Activated CD4-positive, CD25-positive, alpha-beta regulatory T cell treated with anti-CD3 and anti-CD28 coated beads, Interleukin-2, amount 50 U/mL, for 24 hours (primary cell): ENCODE results near the gene DLG2.
"Not testable (repeated sequence)": the region's sequence is repeated elsewhere in the genome, so short reads cannot be mapped to it uniquely, and the experiment has no call there.

Experiments
- ATAC-seq, 2 donors: fragments of 150-1000 bp; cut with Tn5 transposase; one replicate each; pipeline ENCODE4 v1.10.0; 2021; ENCODE audit warnings: mild to moderate bottlenecking in 1 of 2, moderate library complexity in 1 of 2

Gene DLG2

DNA sequence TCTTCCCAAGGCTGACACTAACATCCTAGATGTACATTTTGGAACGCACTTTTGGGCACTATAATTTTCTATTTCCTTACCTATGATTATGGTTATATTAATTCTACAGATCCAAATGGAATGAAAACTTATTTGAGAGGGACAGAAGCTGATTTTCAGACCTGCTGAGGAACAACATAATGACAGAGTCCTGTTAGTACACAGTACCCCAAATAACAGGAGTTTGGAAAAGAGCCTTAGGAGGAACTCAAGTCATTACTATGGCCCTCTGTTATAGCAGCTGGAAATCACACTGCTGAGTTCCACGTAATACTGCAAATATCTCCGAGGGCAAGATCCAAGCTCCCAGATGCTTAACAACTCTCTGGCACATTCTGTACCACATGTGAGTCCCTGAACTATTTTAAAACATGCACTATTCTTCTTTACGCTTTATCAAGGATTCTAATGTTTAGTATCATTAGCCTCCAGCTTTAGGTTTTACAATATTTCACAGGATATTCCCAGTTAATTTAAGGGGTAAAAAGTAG, 1313.2 kb downstream of the DLG2 start:
- ATAC-seq, result no peak

- no peak for ATAC-seq
These were observed 1316.9 kb downstream of the DLG2 start for GRCh38 chr11:84310268-84310667.

DNA sequence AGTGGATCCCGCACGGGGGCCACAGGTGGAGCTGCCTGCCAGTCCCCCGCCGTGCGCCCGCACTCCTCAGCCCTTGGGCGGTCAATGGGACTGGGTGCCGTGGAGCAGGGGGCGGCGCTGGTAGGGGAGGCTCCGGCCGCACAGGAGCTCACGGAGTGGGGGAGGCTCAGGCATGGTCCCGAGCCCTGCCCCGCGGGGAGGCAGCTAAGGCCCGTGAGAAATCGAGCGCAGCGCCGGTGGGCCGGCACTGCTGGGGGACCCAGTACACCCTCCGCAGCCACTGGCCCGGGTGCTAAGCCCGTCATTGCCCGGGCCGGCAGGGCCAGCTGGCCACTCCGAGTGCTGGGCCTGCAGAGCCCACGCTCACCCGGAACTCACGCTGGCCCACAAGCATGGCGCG, 1318.7 kb downstream of the DLG2 start:
- not testable (repeated sequence) for ATAC-seq

DNA sequence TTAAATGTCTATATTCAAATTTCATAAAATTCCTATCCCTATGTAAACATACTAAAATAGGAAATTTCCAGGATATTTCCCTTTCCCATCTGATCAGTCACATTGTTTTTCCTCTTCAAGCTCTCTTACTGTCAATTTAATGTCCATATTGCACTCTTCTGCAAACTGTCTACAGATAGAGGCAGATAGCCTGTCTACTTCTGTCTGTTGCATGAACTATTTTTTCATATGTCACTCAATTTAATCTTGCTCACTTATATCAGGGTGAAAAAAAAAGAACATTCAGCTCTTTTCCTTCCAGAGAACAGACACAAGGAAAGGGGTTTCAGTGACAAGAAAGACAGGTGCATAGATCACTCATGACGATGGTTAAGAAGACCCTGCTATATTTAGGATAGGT, 1327.1 kb downstream of the DLG2 start:
- ATAC-seq, result no peak

DNA sequence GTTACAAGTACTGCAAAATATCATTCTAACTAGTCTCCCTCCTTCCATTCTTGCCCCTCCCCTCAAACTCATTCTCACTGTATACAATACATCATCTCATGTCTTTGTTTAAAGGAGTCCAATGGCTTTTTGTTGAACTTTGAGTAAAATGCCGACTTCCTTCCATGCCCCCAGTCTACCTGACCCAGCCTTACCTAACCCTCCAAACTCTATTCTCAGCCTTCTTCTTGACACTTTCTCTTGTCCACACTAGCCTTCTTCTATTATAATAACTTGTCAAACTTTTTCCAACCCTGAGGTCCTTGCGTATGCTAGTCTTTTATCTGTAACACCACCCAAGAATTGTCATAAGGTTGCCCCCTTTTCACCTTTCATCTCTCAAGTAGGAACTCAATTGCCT, 1329.6 kb downstream of the DLG2 start:
- ATAC-seq, result no peak

DNA sequence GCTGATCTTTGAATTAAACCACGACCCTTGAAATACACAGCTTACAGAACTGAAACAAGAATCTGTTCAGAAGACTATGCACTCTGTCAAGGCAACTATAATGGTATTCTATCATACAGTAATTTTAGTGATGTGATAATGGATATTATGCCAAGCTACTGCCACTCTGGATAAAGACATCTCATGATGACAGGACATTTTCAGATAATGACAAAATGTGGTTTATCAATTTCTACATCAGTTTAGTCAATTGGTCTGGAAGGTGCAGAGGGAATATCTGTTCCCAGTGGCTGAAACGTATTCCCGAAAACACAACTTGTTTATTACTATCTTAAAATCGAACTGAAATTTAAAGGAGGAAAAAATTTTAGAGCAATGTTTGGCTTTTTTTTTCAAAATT, 1331.3 kb downstream of the DLG2 start:
- ATAC-seq, result no peak

- no peak for ATAC-seq
These were observed 1334.2 kb downstream of the DLG2 start for GRCh38 chr11:84292955-84293354.

GRCh38 chr11:84292006-84292405, 1335.1 kb downstream of the DLG2 start:
- no peak for ATAC-seq

- ATAC-seq, result no peak
These were observed 1336.5 kb downstream of the DLG2 start for GRCh38 chr11:84290647-84291046.

DNA sequence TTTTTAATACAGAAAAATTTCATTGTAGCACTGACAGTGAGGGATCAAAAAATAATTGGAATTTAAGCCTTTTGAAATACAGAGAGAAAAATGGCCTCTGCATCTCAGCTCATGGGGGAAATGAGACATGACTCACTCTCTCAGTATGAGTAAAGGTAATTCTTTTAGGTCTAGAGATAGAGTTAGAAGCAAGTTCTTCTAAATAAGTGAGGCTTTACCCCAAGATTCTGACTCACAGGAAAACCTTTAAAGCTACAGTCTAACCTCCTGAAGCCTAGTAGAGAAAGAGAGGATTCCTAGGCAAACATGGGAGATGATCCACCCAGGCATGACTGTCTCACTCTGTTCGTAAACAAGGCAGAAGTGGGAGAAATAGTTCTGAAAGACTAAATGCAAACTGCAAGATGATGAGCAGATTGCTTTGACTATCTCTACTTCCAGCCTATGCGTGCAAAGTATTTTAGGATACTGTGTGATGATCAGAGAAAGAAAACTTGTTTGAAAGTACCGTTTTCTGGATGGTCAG, 1337.7 kb downstream of the DLG2 start:
- peak in 1 of 2 donors; percentile 27 for ATAC-seq

GRCh38 chr11:84273541-84273940, 1353.6 kb downstream of the DLG2 start:
- ATAC-seq, result no peak

DNA sequence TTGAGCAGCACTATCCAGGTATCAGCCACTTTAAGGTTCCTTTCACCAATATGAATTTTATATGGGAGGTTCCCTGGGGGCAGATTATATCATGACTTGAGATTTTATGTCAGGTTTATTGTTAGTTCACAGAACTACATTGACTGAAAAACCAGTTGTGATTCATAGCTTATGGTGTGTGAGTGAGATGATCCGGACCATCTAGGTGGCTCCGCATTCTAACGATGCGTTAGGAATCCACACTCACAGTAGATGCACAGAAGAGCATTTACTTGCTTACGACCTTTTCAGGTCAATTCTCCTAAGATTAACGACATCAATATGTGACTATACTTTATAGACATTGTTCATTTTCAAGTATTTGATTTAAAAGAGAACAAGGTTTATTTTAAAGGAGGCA, 1356.7 kb downstream of the DLG2 start:
- ATAC-seq, result no peak

GRCh38 chr11:84264066-84264465, 1363.1 kb downstream of the DLG2 start:
- no peak for ATAC-seq

DNA sequence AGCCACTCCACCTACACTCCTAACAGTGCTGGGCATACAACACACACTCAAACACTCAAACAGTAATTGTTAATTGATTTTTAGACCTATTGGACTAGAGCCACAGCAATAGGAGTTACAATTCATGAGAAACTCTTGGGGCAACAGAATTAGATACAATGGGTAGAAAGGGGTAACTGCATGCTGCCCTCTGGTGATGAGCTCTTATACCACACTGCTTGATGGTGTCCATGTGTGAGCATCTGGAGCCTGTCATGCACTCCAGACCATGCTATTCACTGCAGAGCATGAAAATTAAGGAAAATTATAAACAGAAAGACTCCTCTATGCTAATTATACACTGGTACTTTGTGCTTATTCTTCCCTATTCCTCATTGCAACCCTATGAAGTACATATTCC, 1365.4 kb downstream of the DLG2 start:
- no peak for ATAC-seq

GRCh38 chr11:84260862-84261261, 1366.3 kb downstream of the DLG2 start:
- ATAC-seq, result no peak

GRCh38 chr11:84256618-84257017, 1370.5 kb downstream of the DLG2 start:
- no peak for ATAC-seq

DNA sequence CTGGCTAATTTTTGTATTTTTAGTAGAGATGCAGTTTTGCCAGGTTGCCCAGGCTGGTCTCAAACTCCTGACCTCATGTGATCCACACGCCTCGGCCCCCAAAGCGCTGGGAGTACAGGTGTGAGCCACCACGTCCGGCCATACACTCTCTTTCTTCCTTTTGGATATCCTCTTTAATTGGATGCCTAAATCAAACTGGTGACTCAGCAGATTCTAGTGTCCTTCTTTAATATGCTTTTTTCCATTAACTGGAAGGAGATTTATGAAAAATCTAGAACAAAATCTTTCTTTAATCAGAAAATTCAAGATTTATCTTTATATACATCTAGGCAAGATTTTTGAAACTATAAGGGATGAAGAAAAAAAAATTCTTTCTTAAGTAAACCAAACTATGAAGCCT, 1371.7 kb downstream of the DLG2 start:
- ATAC-seq, result no peak

GRCh38 chr11:84250834-84251613, 1376.1 kb downstream of the DLG2 start:
- no peak for ATAC-seq

DNA sequence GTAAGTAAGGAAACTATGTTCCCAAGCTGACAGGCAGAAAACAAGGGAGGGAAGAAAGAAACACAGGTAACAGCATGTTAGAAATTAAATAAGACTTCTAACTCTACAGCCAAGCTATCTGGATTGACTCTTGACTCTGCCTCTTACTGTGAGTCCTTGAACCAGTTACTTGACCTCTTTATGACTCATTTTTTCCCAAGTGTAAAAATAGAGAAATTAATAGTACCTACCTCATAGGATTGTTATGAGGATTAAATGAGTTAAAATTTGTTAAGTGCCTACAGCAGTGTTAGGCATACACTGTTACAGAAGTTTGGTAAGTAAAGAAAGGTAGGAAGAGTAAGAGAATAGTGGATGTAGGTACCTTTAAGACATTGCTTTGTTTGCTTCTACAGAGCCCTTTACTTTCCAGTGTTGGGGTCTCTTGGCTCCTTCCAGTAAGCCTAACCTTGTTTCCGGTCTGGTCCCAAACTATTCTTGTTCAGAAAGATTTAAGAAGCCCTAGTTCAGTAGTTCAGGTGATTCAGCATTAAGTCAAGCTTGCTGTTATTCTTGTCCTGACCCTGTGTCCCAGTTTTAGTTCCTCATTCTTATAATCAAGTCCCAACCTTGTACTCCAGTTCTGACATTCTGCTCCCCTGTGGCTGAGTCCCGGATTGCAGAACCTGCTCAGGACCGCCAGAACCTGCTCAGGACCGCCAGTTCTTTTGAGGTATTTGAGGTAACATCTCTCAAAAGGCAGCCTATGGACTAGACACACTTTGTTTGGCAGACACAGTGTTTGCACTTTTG, 1377.6 kb downstream of the DLG2 start:
- no peak for ATAC-seq

DNA sequence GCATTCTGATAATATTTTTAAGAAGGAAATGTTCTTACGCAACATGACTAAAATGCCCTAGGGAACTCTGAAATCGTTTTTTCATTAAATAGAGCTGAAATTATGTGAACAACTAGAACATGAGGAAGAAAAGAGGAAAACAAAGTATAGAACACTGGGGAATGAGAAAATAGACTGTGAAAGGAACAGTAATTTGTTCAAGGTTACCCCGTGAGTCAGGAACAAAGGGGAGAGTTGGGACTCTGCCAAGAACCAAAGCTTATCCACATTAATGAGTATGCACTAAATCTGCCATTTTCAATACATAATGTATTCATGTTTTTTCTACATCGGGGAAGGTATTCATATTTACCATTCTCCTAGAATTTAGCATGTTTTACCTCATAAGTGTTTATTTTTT, 1379.2 kb downstream of the DLG2 start:
- ATAC-seq, result no peak

- ATAC-seq, result no peak
These were observed 1380.0 kb downstream of the DLG2 start for GRCh38 chr11:84247129-84247528.

- peak in 1 of 2 donors; percentile 36 for ATAC-seq
These were observed 1383.4 kb downstream of the DLG2 start for GRCh38 chr11:84243629-84244263.
